ENCODE results near the gene RASAL1.

DNA sequence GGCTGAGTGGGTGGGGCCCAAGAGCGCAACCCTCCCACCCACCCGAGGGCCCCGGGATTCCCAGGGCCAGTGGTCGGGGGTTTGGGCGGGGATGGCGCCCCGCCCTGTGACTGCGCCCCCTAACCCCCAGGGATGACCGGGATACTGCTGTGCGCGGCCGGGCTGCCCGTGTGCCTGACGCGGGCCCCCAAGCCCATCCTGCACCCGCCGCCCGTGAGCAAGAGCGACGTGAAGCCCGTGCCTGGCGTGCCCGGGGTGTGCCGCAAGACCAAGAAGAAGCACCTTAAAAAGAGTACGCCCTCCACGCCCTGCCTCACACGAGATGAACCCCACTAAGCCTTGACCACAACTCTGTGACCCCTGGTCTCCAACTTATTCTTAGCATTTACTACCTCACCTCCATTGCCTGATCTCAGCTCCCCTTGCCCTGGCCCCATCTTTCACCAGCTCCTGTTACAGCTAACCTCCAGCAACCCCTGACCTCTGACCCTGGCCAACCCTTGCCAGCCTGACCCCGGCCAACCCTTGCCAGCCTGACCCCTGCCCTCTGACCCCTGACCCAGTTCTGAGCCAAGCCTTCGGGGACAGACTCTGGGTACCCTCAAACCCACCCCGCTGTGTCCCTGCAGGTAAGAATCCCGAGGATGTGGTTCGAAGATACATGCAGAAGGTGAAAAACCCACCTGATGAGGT lies 42.0 kb downstream of the RASAL1 start:
- TF ChIP-seq, protein P1, sequence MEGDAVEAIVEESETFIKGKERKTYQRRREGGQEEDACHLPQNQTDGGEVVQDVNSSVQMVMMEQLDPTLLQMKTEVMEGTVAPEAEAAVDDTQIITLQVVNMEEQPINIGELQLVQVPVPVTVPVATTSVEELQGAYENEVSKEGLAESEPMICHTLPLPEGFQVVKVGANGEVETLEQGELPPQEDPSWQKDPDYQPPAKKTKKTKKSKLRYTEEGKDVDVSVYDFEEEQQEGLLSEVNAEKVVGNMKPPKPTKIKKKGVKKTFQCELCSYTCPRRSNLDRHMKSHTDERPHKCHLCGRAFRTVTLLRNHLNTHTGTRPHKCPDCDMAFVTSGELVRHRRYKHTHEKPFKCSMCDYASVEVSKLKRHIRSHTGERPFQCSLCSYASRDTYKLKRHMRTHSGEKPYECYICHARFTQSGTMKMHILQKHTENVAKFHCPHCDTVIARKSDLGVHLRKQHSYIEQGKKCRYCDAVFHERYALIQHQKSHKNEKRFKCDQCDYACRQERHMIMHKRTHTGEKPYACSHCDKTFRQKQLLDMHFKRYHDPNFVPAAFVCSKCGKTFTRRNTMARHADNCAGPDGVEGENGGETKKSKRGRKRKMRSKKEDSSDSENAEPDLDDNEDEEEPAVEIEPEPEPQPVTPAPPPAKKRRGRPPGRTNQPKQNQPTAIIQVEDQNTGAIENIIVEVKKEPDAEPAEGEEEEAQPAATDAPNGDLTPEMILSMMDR (IDR thresholded peaks at IDR 0.05), result no peak
- TF ChIP-seq EZH2 (IDR thresholded peaks at IDR 0.05), result no peak
- TF ChIP-seq EZH2phosphoT487 (IDR thresholded peaks at IDR 0.05), result no peak
